GM23338 (cell line): Measurements from ENCODE around the gene AIMP1.

Experiments used
- CREB1 ChIP-seq: fragments of 250-450 bp; sonication (Bioruptor Pico); IDR thresholded peaks from 2 replicates; pipeline ENCODE4 v1.5.0; 2020; ENCODE audit warnings: low read depth, mild to moderate bottlenecking, moderate library complexity
- EZH2 ChIP-seq: fragments of 200-600 bp; sonication (generic); IDR thresholded peaks from one replicate; pipeline ENCODE4 v1.8.0; 2017; ENCODE audit warnings: antibody characterized with exemption, mild to moderate bottlenecking, low read depth; ENCODE audit not compliant: unreplicated experiment
- EZH2phosphoT487 ChIP-seq: fragments of 200-600 bp; sonication (generic); IDR thresholded peaks from one replicate; pipeline ENCODE4 v1.8.1; 2018; ENCODE audit warnings: antibody characterized with exemption; ENCODE audit not compliant: unreplicated experiment
- JUNB ChIP-seq: IDR thresholded peaks from one replicate; pipeline ENCODE4 v1.6.1; 2016; ENCODE audit warnings: antibody characterized with exemption; ENCODE audit not compliant: unreplicated experiment
- NANOG ChIP-seq: IDR thresholded peaks from 2 replicates; pipeline ENCODE4 v1.6.1; 2016; ENCODE audit warnings: antibody characterized with exemption, borderline replicate concordance
- POLR2AphosphoS5 ChIP-seq: IDR thresholded peaks from 2 replicates; pipeline ENCODE4 v1.6.1; 2016; ENCODE audit warnings: antibody characterized with exemption, low read depth
- ZNF331 ChIP-seq: fragments of 250-450 bp; sonication (Bioruptor Pico); IDR thresholded peaks from 2 replicates; pipeline ENCODE4 v1.5.0; 2020; ENCODE audit warnings: low read depth, mild to moderate bottlenecking, moderate library complexity
- TF ChIP-seq, protein P1 (sequence below), 2 experiments: fragments of 200-600 bp in 1 of 2; sonication (generic) in 1 of 2; conservative IDR thresholded peaks; 2 replicates each; pipeline versions ENCODE4 v1.5.1 to v1.6.1; 2016 to 2017; ENCODE audit warnings: antibody characterized with exemption in 2 of 2, low read depth in 2 of 2, mild to moderate bottlenecking in 2 of 2, moderate library complexity in 1 of 2
- TF ChIP-seq, protein P2 (sequence below): fragments of 250-450 bp; sonication (Bioruptor Pico); IDR thresholded peaks from 2 replicates; pipeline ENCODE4 v1.5.0; 2020; ENCODE audit warnings: mild to moderate bottlenecking, moderate library complexity
- TF ChIP-seq, protein P3 (sequence below): IDR thresholded peaks from one replicate; pipeline ENCODE4 v1.6.1; 2018; ENCODE audit warnings: antibody characterized with exemption; ENCODE audit not compliant: unreplicated experiment

DNA sequence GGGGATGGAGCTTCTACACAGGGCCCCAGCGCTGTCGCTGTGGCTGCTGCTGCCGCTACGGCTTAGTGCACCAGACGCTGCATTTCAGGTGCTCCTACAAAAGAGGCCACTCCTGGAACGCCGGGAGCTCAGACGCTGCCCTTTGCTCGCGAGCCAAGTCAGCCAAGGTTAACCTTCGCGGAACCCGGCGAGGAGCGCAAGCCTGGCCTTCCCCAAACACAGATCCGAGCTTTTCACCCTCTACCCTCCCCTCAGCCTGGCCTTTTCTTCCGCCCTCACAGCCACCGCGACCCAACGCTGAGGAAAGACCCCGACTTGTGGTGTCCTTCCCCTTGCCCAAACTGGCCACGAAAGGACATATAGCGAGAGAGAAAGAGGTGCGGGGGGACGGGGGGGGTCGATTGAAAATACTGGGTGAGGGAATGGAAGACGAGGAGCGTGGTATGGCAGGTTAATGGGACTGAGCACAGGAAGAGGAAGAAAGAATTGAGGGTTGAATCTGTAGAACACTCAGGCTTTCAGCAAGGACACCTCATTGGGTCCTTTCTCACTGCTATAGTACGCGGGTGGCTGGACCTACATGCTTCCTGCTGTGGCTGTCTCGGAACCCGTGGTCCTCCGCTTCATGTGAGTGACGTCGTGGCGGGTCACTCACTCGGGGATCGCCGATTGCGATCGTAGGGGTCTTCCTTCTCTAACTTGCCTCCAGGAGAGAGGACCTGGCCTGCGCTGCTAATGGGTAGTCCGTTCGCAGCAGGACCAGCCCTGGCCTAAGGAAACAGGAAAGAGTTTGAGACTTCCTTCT is at the start of gene AIMP1, which contains the start of gene TBCK:
- TF ChIP-seq EZH2phosphoT487 = no peak
- TF ChIP-seq, protein P1, sequence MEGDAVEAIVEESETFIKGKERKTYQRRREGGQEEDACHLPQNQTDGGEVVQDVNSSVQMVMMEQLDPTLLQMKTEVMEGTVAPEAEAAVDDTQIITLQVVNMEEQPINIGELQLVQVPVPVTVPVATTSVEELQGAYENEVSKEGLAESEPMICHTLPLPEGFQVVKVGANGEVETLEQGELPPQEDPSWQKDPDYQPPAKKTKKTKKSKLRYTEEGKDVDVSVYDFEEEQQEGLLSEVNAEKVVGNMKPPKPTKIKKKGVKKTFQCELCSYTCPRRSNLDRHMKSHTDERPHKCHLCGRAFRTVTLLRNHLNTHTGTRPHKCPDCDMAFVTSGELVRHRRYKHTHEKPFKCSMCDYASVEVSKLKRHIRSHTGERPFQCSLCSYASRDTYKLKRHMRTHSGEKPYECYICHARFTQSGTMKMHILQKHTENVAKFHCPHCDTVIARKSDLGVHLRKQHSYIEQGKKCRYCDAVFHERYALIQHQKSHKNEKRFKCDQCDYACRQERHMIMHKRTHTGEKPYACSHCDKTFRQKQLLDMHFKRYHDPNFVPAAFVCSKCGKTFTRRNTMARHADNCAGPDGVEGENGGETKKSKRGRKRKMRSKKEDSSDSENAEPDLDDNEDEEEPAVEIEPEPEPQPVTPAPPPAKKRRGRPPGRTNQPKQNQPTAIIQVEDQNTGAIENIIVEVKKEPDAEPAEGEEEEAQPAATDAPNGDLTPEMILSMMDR (conservative IDR thresholded peaks at IDR 0.05; ENCODE audit: low read depth in 2 of 2) = no peak
- TF ChIP-seq, protein P2, sequence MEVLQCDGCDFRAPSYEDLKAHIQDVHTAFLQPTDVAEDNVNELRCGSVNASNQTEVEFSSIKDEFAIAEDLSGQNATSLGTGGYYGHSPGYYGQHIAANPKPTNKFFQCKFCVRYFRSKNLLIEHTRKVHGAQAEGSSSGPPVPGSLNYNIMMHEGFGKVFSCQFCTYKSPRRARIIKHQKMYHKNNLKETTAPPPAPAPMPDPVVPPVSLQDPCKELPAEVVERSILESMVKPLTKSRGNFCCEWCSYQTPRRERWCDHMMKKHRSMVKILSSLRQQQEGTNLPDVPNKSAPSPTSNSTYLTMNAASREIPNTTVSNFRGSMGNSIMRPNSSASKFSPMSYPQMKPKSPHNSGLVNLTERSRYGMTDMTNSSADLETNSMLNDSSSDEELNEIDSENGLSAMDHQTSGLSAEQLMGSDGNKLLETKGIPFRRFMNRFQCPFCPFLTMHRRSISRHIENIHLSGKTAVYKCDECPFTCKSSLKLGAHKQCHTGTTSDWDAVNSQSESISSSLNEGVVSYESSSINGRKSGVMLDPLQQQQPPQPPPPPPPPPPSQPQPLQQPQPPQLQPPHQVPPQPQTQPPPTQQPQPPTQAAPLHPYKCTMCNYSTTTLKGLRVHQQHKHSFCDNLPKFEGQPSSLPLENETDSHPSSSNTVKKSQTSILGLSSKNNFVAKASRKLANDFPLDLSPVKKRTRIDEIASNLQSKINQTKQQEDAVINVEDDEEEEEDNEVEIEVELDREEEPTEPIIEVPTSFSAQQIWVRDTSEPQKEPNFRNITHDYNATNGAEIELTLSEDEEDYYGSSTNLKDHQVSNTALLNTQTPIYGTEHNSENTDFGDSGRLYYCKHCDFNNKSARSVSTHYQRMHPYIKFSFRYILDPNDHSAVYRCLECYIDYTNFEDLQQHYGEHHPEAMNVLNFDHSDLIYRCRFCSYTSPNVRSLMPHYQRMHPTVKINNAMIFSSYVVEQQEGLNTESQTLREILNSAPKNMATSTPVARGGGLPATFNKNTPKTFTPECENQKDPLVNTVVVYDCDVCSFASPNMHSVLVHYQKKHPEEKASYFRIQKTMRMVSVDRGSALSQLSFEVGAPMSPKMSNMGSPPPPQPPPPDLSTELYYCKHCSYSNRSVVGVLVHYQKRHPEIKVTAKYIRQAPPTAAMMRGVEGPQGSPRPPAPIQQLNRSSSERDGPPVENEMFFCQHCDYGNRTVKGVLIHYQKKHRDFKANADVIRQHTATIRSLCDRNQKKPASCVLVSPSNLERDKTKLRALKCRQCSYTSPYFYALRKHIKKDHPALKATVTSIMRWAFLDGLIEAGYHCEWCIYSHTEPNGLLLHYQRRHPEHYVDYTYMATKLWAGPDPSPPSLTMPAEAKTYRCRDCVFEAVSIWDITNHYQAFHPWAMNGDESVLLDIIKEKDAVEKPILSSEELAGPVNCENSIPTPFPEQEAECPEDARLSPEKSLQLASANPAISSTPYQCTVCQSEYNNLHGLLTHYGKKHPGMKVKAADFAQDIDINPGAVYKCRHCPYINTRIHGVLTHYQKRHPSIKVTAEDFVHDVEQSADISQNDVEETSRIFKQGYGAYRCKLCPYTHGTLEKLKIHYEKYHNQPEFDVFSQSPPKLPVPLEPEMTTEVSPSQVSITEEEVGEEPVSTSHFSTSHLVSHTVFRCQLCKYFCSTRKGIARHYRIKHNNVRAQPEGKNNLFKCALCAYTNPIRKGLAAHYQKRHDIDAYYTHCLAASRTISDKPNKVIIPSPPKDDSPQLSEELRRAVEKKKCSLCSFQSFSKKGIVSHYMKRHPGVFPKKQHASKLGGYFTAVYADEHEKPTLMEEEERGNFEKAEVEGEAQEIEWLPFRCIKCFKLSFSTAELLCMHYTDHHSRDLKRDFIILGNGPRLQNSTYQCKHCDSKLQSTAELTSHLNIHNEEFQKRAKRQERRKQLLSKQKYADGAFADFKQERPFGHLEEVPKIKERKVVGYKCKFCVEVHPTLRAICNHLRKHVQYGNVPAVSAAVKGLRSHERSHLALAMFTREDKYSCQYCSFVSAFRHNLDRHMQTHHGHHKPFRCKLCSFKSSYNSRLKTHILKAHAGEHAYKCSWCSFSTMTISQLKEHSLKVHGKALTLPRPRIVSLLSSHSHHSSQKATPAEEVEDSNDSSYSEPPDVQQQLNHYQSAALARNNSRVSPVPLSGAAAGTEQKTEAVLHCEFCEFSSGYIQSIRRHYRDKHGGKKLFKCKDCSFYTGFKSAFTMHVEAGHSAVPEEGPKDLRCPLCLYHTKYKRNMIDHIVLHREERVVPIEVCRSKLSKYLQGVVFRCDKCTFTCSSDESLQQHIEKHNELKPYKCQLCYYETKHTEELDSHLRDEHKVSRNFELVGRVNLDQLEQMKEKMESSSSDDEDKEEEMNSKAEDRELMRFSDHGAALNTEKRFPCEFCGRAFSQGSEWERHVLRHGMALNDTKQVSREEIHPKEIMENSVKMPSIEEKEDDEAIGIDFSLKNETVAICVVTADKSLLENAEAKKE (CRISPR knock-in tag) = no peak
- peak; percentile 80 for TF ChIP-seq POLR2AphosphoS5
- no peak for TF ChIP-seq EZH2
- no peak for TF ChIP-seq JUNB
- TF ChIP-seq, protein P3, sequence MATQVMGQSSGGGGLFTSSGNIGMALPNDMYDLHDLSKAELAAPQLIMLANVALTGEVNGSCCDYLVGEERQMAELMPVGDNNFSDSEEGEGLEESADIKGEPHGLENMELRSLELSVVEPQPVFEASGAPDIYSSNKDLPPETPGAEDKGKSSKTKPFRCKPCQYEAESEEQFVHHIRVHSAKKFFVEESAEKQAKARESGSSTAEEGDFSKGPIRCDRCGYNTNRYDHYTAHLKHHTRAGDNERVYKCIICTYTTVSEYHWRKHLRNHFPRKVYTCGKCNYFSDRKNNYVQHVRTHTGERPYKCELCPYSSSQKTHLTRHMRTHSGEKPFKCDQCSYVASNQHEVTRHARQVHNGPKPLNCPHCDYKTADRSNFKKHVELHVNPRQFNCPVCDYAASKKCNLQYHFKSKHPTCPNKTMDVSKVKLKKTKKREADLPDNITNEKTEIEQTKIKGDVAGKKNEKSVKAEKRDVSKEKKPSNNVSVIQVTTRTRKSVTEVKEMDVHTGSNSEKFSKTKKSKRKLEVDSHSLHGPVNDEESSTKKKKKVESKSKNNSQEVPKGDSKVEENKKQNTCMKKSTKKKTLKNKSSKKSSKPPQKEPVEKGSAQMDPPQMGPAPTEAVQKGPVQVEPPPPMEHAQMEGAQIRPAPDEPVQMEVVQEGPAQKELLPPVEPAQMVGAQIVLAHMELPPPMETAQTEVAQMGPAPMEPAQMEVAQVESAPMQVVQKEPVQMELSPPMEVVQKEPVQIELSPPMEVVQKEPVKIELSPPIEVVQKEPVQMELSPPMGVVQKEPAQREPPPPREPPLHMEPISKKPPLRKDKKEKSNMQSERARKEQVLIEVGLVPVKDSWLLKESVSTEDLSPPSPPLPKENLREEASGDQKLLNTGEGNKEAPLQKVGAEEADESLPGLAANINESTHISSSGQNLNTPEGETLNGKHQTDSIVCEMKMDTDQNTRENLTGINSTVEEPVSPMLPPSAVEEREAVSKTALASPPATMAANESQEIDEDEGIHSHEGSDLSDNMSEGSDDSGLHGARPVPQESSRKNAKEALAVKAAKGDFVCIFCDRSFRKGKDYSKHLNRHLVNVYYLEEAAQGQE = no peak
- peak; percentile 93 for TF ChIP-seq CREB1 (CRISPR knock-in tag)
- no peak for TF ChIP-seq ZNF331 (CRISPR knock-in tag)
- no peak for TF ChIP-seq NANOG
